ENCODE data around the gene PISD. TPM values are rescaled to one million over a fixed set of nuclear protein-coding genes. Genes with fewer than 3 reads are reported as not detected.
A peak's percentile ranks its signal among the peaks of the same experiment; 100 is the strongest.
"Not testable (repeated sequence)": the region's sequence is repeated elsewhere in the genome, so short reads cannot be mapped to it uniquely, and the experiment has no call there.

Gene PISD
- 10 to 100 TPM; 43.4 to 45.8 TPM for total RNA-seq

- Mint-ChIP-seq H3K36me3 (peaks cover 5% of the 10 kb centered on the region), H3K27ac (peak within 1 kb of the TSS; percentile 95), H3K9me3 (no peaks in the 10 kb centered on the region), H3K4me1 (peaks cover 26% of the 10 kb centered on the region), H3K27me3 (no peaks in the 10 kb centered on the region), H3K4me3 (peak within 1 kb of the TSS; percentile 98)
- DNase-seq: peak; percentile 95
Measured at GRCh38 chr22:31661851-31662667, at the start of gene PISD. Gene PISD, minus strand, starts transcription at chr22:31662215. Its CDS starts 7 bp downstream, at chr22:31662208.

GRCh38 chr22:31711226-31711625 is 49.2 kb upstream of the PISD start:
- not testable (repeated sequence) for DNase-seq, H3K27me3 Mint-ChIP-seq, H3K9me3 Mint-ChIP-seq, H3K4me1 Mint-ChIP-seq, H3K4me3 Mint-ChIP-seq, H3K27ac Mint-ChIP-seq
- peaks cover 26% of the 10 kb centered on the region for H3K36me3 Mint-ChIP-seq

GRCh38 chr22:31707519-31707918 is 45.5 kb upstream of the PISD start:
- no peak overlapping the region for H3K27ac Mint-ChIP-seq
- H3K4me3 Mint-ChIP-seq: no peak overlapping the region
- H3K4me1 Mint-ChIP-seq: no peaks in the 10 kb centered on the region
- H3K27me3 Mint-ChIP-seq: no peaks in the 10 kb centered on the region
- no peaks in the 10 kb centered on the region for H3K9me3 Mint-ChIP-seq
- DNase-seq: no peak
- peaks cover 13% of the 10 kb centered on the region for H3K36me3 Mint-ChIP-seq

- Mint-ChIP-seq H3K27ac (no peak overlapping the region), H3K27me3 (no peaks in the 10 kb centered on the region), H3K36me3 (peaks cover 30% of the 10 kb centered on the region), H3K4me1 (peaks cover 17% of the 10 kb centered on the region), H3K9me3 (no peaks in the 10 kb centered on the region), H3K4me3 (no peak overlapping the region)
- no peak for DNase-seq
Measured at GRCh38 chr22:31695423-31695822, 33.4 kb upstream of the PISD start.

- Mint-ChIP-seq H3K36me3 (peaks cover 34% of the 10 kb centered on the region), H3K4me1 (peaks cover 17% of the 10 kb centered on the region)
- not testable (repeated sequence) for H3K27me3 Mint-ChIP-seq, H3K27ac Mint-ChIP-seq, H3K9me3 Mint-ChIP-seq, DNase-seq, H3K4me3 Mint-ChIP-seq
Measured at GRCh38 chr22:31694046-31694445, 32.0 kb upstream of the PISD start.

GRCh38 chr22:31692186-31692886 is 30.3 kb upstream of the PISD start:
- H3K36me3 Mint-ChIP-seq: peaks cover 38% of the 10 kb centered on the region
- no peak for DNase-seq
- H3K4me3 Mint-ChIP-seq: no peak overlapping the region
- peaks cover 17% of the 10 kb centered on the region for H3K4me1 Mint-ChIP-seq
- H3K27me3 Mint-ChIP-seq: no peaks in the 10 kb centered on the region
- no peaks in the 10 kb centered on the region for H3K9me3 Mint-ChIP-seq
- H3K27ac Mint-ChIP-seq: peak overlapping the region; percentile 56

- Mint-ChIP-seq H3K9me3 (no peaks in the 10 kb centered on the region), H3K4me1 (peaks cover 17% of the 10 kb centered on the region), H3K27ac (no peak overlapping the region), H3K27me3 (no peaks in the 10 kb centered on the region), H3K4me3 (no peak overlapping the region), H3K36me3 (peaks cover 34% of the 10 kb centered on the region)
- DNase-seq: no peak
Measured at GRCh38 chr22:31691408-31691807, 29.4 kb upstream of the PISD start.

GRCh38 chr22:31683181-31684105 is 21.4 kb upstream of the PISD start:
- H3K27me3 Mint-ChIP-seq: no peaks in the 10 kb centered on the region
- no peak for DNase-seq
- H3K4me3 Mint-ChIP-seq: no peak overlapping the region
- H3K9me3 Mint-ChIP-seq: no peaks in the 10 kb centered on the region
- peaks cover 10% of the 10 kb centered on the region for H3K36me3 Mint-ChIP-seq
- no peak overlapping the region for H3K27ac Mint-ChIP-seq
- peaks cover 3% of the 10 kb centered on the region for H3K4me1 Mint-ChIP-seq

GRCh38 chr22:31682751-31683150 is 20.7 kb upstream of the PISD start:
- Mint-ChIP-seq H3K36me3 (peaks cover 5% of the 10 kb centered on the region), H3K9me3 (no peaks in the 10 kb centered on the region), H3K4me3 (no peak overlapping the region), H3K4me1 (peaks cover 3% of the 10 kb centered on the region), H3K27me3 (no peaks in the 10 kb centered on the region), H3K27ac (no peak overlapping the region)
- no peak for DNase-seq

GRCh38 chr22:31681349-31682345 is 19.6 kb upstream of the PISD start:
- no peaks in the 10 kb centered on the region for H3K9me3 Mint-ChIP-seq
- peaks cover 8% of the 10 kb centered on the region for H3K36me3 Mint-ChIP-seq
- peaks cover 7% of the 10 kb centered on the region for H3K4me1 Mint-ChIP-seq
- no peak overlapping the region for H3K4me3 Mint-ChIP-seq
- no peaks in the 10 kb centered on the region for H3K27me3 Mint-ChIP-seq
- H3K27ac Mint-ChIP-seq: no peak overlapping the region
- no peak for DNase-seq

- H3K4me3 Mint-ChIP-seq: no peak overlapping the region
- peaks cover 1% of the 10 kb centered on the region for H3K9me3 Mint-ChIP-seq
- DNase-seq: no peak
- peaks cover 8% of the 10 kb centered on the region for H3K36me3 Mint-ChIP-seq
- no peak overlapping the region for H3K27ac Mint-ChIP-seq
- peaks cover 13% of the 10 kb centered on the region for H3K4me1 Mint-ChIP-seq
- no peaks in the 10 kb centered on the region for H3K27me3 Mint-ChIP-seq
Measured at GRCh38 chr22:31680861-31681341, 18.9 kb upstream of the PISD start.

GRCh38 chr22:31678748-31679147 is 16.7 kb upstream of the PISD start:
- H3K4me1 Mint-ChIP-seq: peaks cover 13% of the 10 kb centered on the region
- H3K27me3 Mint-ChIP-seq: no peaks in the 10 kb centered on the region
- DNase-seq: no peak
- peaks cover 1% of the 10 kb centered on the region for H3K9me3 Mint-ChIP-seq
- no peak overlapping the region for H3K27ac Mint-ChIP-seq
- H3K36me3 Mint-ChIP-seq: peaks cover 3% of the 10 kb centered on the region
- no peak overlapping the region for H3K4me3 Mint-ChIP-seq

- Mint-ChIP-seq H3K4me1 (peaks cover 11% of the 10 kb centered on the region), H3K36me3 (peaks cover 3% of the 10 kb centered on the region), H3K4me3 (peak overlapping the region; percentile 84), H3K27ac (peak overlapping the region; percentile 89), H3K27me3 (no peaks in the 10 kb centered on the region), H3K9me3 (peaks cover 1% of the 10 kb centered on the region)
- peak; percentile 94 for DNase-seq
Measured at GRCh38 chr22:31676700-31677099, 14.7 kb upstream of the PISD start.

- H3K4me1 Mint-ChIP-seq: peaks cover 10% of the 10 kb centered on the region
- not testable (repeated sequence) for DNase-seq, H3K27me3 Mint-ChIP-seq, H3K9me3 Mint-ChIP-seq, H3K36me3 Mint-ChIP-seq, H3K27ac Mint-ChIP-seq, H3K4me3 Mint-ChIP-seq
Measured at GRCh38 chr22:31674219-31674618, 12.2 kb upstream of the PISD start.
